ENCODE measurements around the gene IL1B.
"Not testable (repeated sequence)": the region's sequence is repeated elsewhere in the genome, so short reads cannot be mapped to it uniquely, and the experiment has no call there.

Gene IL1B

DNA sequence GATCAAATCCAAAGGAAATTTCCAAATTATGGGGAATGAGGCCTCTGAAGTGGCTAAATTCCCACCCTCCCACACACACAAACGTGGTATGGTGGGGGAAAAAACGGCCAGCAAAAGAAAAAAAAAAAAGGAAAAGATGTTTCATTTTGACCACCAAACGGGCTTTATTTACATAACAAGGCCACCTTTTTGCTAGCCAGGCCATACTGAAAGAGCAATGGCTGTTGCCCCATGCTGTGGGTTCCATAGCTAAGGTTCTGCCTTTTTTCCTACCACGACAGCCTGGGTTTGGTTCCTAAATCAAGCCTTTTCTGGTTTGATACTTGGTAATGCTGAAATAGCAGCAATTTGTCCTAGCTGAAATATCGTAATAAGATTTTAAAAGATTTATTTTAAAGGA is 14.0 kb upstream of the IL1B start:
- DNase-seq (ENCODE audit: low spot score), result no peak

- DNase-seq (ENCODE audit: low spot score), result no peak
Measured at GRCh38 chr2:112849956-112850355, 13.4 kb upstream of the IL1B start.

- DNase-seq (ENCODE audit: low spot score), result no peak
Measured at GRCh38 chr2:112848833-112849232, 12.3 kb upstream of the IL1B start.

- DNase-seq (ENCODE audit: low spot score), result no peak
Measured at GRCh38 chr2:112846031-112846430, 9.5 kb upstream of the IL1B start.

DNA sequence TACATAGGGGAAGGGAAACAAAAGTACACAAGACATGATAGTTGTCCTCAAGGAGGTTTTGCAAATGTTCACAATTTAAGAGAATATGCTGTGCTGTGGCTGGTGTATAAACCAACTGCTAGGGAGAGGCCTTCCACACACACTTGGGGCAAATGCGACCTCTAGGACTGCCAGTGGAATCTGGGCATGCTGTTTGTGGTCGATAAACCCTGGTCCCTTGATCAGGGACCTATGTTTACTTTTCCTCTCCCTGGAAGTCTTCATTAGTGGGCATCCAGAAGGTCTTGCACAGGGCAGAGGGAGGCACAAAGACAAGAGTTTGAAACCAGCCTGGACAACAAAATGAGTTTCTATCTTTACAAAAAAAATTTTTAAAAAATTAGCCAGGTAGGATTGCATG is 7.3 kb upstream of the IL1B start:
- DNase-seq (ENCODE audit: low spot score), result no peak

DNA sequence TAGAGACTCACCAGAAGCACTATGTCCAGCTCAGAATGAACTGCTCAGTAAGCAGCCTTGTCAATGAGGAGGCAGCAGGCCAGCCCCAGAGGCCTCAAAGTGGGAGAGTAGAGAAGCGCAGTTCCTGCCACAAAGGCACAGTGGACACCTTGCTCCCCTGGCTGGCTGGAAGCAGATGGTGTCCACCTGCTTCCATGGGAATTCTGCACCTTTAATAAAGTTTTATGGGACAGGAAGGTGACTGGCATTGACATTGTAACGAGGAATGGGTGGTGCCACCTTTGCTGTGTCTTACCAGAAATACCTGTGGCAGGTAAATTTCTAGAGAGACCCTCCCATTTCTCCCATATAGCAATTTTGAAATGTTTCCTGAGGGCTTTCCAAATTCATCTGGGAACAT is 6.7 kb upstream of the IL1B start:
- DNase-seq (ENCODE audit: low spot score), result no peak

DNA sequence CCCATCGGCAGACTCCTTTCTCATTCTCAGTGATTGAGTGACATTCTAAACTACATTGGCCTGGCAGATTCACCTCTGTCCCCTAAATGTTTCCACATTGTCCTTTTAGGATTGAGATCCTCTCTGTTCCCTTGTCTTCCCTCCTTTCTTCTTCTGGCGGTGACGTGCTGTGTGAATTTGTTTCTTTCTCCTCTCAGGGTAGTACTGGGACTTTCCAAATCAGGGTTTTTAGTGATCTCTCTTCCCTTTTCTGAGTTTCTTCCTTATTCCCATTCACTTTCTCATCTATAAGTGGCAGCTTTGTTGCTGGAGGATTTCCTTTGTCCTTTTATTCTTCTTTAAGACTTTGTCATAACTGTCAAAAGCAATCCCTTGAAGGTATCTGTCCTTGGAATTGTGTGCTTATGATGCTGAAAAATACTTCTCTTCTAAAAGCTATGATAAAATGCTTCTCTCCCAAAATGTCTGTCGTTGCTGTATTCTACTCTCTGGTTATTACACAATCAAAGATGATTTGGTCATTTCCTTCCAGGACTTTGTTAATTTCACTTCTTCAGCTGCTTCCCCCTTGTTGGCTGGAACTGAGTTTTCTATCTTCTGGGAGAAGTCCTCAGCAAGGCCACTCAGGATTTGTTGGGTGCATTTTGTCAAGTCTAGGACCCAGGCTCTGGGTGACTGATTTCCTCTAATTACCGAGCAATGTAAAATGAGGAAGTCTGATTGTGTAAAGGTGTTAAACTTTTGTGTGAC is 4.9 kb upstream of the IL1B start:
- no peak for DNase-seq (ENCODE audit: low spot score)

- DNase-seq (ENCODE audit: low spot score), result no peak
Measured at GRCh38 chr2:112840068-112840445, 3.5 kb upstream of the IL1B start.

DNA sequence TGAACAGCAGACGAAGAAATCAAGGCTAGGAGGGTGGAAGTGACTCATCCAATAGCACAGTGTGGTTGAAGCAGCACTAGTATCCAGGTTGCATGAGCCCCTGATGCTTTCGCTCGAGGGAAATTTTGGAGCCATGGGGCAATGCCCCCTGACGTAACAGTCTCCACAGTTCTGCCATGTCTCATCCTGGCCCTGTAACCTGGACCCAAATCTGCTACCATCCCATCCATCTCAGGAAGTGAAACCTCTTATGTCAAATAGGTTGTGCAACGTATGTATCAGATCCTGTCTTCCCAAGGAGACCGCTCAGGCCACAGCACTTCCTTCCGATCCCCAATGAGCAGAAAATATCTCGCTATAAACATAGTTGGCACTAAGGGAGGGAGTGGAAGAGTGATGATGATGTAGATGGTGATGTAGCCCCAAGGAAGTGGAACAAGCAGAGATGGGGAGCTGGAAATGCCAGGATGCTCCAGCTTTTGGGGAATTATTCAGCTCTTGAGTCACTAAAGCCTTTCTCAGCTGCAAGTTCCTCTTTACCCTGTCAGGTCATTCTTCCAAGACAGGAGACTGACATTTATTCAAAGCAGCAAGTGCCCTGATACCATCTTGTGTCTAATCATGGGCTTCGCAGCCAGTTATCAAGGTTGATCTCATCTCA is 3.0 kb upstream of the IL1B start:
- DNase-seq (ENCODE audit: low spot score), result no peak

DNA sequence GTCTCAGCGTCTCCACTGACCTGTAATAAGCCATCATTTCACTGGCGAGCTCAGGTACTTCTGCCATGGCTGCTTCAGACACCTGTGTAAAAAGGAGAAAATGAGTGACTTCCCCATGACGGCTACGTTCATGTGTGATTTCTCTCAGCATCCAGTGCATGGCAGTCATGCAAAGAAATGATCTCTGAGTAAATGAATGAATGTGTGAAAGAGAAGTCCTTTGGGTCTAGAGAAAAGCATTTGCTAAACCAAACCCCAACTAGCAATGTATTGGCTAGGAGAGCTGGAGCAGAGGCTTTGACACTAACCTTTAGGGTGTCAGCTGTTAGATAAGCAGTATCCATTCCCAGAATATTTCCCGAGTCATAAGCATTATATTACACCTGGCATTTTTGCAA is 417 bp downstream of the IL1B start:
- DNase-seq (ENCODE audit: low spot score), result no peak

DNA sequence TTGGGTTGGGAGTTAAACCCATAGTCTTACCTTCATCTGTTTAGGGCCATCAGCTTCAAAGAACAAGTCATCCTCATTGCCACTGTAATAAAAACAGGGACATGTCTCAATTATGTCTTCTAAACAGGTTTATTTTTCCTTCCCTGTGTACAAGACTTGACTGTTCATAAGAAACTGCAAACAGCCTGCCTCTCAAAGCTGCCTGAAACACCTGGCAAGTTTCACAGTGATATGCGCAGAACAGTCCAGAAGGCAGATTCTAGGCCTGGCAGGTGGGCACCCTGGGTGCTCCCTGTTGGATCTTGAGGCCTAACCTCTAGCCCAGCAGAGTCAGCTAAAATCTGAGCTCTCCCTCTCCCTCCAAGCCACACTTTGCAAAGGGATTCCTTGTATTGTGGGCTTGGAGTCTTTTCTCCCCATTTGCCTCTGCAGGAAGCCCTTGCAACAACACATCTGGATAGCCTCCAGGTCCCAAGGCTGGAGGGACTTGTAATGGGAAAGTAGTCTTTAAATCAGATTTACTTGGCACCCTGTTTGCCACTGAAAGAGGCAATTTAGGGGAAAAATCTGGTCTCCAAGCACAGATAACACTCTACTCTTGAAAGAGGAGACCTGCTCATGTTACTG is 930 bp downstream of the IL1B start:
- no peak for DNase-seq (ENCODE audit: low spot score)

DNA sequence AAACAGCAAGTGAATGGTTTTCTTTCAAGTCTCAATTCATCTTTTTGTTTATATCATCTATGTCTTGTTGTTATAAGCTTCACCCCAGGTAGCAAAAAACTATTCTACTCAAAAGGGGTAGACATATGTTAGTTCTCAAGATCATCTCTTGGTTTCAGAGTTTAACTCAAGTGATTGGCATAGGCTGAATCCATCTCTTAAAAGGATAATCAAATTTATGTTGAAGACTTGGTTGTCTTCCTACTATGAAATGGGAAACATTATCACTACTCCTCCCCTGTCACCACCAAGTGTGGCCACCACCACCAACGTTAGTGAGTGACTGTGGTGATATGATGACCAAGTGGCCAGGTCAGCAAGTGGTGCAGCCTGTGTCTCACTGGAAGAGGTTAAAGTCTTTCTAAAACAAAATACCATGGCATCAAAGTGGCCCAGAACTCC is 1.5 kb downstream of the IL1B start:
- DNase-seq (ENCODE audit: low spot score), result no peak

GRCh38 chr2:112834396-112835037 is 2.1 kb downstream of the IL1B start:
- DNase-seq (ENCODE audit: low spot score), result no peak

GRCh38 chr2:112833976-112834375 is 2.6 kb downstream of the IL1B start:
- DNase-seq (ENCODE audit: low spot score), result no peak

GRCh38 chr2:112833639-112833931 is 3.0 kb downstream of the IL1B start:
- DNase-seq (ENCODE audit: low spot score), result not testable (repeated sequence)

DNA sequence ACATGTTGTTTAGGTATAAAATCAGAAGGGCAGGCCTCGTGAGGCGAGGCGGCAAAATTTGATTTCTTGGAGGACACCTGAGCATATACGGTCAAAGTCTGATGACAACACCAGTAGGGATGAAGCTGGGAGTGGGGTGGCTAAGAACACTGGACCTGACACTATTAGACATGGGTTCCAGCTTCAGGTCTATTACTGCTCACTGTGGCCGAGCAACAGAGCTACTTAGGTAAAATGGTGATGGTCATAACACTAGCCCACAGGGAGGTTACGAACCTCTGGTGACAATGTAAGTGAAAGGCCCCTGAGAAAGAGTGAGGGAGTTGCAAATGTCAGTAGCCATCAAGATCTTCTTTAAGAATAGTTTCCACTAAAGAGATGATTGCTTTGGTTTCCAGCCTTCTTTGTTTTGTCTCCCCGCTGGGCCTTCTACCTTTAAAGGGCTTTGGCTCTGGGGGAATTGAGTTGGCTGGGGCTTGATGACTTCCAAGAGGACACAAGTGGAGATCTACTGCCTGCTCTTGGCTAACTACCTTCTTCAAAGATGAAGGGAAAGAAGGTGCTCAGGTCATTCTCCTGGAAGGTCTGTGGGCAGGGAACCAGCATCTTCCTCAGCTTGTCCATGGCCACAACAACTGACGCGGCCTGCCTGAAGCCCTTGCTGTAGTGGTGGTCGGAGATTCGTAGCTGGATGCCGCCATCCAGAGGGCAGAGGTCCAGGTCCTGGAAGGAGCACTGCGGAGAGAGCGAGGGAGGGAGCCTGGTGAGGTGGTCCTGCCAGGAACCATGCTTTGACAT is 3.5 kb downstream of the IL1B start:
- no peak for DNase-seq (ENCODE audit: low spot score)

DNA sequence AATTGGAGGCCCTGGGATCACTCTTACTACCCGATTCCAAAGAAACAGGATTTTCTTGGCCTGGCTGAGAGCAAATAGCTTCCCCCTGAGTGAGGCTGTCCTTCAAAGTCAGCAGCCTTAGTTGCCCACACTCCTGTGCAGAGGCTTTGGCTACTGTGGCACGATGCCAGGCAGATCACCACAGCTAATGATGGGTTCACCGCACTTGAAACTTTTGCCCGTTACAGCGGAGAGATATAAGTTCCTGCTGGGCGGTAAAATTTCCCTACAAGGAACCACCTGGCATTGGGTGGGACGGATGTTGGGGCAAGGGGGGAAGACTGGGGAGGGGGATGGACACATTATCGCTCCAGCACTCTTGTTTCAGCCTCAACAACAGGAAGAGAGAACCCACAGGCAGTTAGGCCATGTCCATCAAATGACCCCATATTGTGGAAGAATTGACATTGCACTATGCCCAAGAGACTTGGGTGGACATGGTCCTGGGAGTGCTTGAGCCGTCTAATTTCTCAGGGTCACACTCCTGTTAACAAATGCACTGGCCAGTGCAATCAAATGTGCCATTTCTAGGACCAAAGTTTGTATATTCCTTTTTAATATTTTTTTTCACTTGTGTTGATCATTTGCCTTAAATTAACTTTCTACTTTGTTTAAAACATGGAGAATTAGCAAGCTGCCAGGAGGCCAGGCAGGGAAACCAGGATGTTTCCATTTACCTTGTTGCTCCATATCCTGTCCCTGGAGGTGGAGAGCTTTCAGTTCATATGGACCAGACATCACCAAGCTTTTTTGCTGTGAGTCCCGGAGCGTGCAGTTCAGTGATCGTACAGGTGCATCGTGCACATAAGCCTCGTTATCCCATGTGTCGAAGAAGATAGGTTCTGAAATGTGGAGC is 4.4 kb downstream of the IL1B start:
- no peak for DNase-seq (ENCODE audit: low spot score)

- DNase-seq (ENCODE audit: low spot score), result no peak
Measured at GRCh38 chr2:112831513-112831845, 5.1 kb downstream of the IL1B start.

- no peak for DNase-seq (ENCODE audit: low spot score)
Measured at GRCh38 chr2:112830682-112831512, 5.7 kb downstream of the IL1B start.

- DNase-seq (ENCODE audit: low spot score), result no peak
Measured at GRCh38 chr2:112829961-112830681, 6.5 kb downstream of the IL1B start.

Measured in HuH-7.5 (cell line).